ENCODE measurements around the gene SH3TC1.

GRCh38 chr4:8279321-8280157 lies 80.4 kb downstream of the SH3TC1 start:
- no peak for TF ChIP-seq CTCF (IDR thresholded peaks at IDR 0.05; ENCODE audit: insufficient read depth, low read length, poor library complexity, severe bottlenecking)
- TF ChIP-seq EZH2phosphoT487 (conservative IDR thresholded peaks at IDR 0.05; ENCODE audit: low read length): no peak

All from SU-DHL-6 (cell line).